Measurements from ENCODE around the gene PLCB4.

PLCB4 gene

DNA sequence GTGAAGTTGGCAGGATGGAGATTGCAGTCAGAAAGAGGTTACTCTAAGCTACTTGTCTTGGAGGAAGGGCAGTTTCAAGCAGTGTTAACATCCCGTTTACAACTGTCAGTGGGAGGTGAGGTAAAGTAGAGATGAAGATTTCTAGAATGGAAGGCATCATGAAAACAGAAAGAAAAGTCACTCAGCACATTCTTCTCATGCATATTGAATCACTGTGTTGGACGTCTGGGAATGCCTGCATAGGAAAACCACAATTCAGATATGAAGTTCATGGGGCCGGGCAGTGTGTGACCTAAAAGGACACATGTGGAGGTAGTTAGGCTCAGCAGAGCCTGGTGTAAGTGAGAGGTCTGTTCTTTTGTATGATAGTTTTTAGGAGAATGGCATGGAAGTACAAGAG is 372.0 kb downstream of the PLCB4 start:
- Histone ChIP-seq H3K4me3 (replicated peaks; ENCODE audit: insufficient read depth, low read length) (no peak overlapping the region), H3K27me3 (ENCODE audit: insufficient read depth, poor library complexity, severe bottlenecking) (no peaks in the 10 kb centered on the region), H3K27ac (replicated peaks) (no peak overlapping the region)
- DNase-seq (ENCODE audit: low read depth in 1 of 2, low spot score in 1 of 2), result no peak
- TF ChIP-seq POLR2AphosphoS5 (IDR thresholded peaks at IDR 0.05; ENCODE audit: low read depth) (no peak), GABPA (IDR thresholded peaks at IDR 0.05; ENCODE audit: low read depth) (no peak), SPI1 (IDR thresholded peaks at IDR 0.05; ENCODE audit: borderline replicate concordance, low read depth) (no peak)
- TF ChIP-seq, protein P1, sequence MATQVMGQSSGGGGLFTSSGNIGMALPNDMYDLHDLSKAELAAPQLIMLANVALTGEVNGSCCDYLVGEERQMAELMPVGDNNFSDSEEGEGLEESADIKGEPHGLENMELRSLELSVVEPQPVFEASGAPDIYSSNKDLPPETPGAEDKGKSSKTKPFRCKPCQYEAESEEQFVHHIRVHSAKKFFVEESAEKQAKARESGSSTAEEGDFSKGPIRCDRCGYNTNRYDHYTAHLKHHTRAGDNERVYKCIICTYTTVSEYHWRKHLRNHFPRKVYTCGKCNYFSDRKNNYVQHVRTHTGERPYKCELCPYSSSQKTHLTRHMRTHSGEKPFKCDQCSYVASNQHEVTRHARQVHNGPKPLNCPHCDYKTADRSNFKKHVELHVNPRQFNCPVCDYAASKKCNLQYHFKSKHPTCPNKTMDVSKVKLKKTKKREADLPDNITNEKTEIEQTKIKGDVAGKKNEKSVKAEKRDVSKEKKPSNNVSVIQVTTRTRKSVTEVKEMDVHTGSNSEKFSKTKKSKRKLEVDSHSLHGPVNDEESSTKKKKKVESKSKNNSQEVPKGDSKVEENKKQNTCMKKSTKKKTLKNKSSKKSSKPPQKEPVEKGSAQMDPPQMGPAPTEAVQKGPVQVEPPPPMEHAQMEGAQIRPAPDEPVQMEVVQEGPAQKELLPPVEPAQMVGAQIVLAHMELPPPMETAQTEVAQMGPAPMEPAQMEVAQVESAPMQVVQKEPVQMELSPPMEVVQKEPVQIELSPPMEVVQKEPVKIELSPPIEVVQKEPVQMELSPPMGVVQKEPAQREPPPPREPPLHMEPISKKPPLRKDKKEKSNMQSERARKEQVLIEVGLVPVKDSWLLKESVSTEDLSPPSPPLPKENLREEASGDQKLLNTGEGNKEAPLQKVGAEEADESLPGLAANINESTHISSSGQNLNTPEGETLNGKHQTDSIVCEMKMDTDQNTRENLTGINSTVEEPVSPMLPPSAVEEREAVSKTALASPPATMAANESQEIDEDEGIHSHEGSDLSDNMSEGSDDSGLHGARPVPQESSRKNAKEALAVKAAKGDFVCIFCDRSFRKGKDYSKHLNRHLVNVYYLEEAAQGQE (IDR thresholded peaks at IDR 0.05; ENCODE audit: insufficient replicate concordance, low read depth), result no peak
- TF ChIP-seq, protein P2, sequence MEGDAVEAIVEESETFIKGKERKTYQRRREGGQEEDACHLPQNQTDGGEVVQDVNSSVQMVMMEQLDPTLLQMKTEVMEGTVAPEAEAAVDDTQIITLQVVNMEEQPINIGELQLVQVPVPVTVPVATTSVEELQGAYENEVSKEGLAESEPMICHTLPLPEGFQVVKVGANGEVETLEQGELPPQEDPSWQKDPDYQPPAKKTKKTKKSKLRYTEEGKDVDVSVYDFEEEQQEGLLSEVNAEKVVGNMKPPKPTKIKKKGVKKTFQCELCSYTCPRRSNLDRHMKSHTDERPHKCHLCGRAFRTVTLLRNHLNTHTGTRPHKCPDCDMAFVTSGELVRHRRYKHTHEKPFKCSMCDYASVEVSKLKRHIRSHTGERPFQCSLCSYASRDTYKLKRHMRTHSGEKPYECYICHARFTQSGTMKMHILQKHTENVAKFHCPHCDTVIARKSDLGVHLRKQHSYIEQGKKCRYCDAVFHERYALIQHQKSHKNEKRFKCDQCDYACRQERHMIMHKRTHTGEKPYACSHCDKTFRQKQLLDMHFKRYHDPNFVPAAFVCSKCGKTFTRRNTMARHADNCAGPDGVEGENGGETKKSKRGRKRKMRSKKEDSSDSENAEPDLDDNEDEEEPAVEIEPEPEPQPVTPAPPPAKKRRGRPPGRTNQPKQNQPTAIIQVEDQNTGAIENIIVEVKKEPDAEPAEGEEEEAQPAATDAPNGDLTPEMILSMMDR (IDR thresholded peaks at IDR 0.05; ENCODE audit: insufficient read depth, low read length), result no peak

DNA sequence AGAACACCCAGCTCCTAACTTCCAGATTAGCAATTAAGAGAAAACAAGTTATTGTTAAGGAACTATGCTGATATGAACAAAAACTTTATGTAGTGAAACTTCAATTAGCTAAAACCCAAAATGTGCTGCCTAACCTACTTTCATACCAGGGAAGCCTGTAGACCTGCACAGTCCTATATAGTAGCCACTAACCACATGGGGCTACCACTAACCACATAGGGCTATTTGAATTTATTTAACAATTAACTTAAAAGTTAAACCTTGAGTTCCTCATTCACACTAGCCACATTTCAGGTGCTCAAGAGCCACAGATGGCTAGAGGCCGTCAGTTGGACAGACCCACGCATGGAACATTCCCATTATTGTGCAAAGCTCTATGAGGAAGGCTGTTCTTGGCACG is 373.1 kb downstream of the PLCB4 start:
- DNase-seq (ENCODE audit: low read depth in 1 of 2, low spot score in 1 of 2), result peak; percentile 18 to 89
- TF ChIP-seq GABPA (IDR thresholded peaks at IDR 0.05; ENCODE audit: low read depth), result no peak
- TF ChIP-seq SPI1 (IDR thresholded peaks at IDR 0.05; ENCODE audit: borderline replicate concordance, low read depth), result peak; percentile 83; the same call in 1 of the 2 replicates
- TF ChIP-seq, protein P1 (IDR thresholded peaks at IDR 0.05; ENCODE audit: insufficient replicate concordance, low read depth), result no peak
- peak; percentile 96 for TF ChIP-seq POLR2AphosphoS5 (IDR thresholded peaks at IDR 0.05; ENCODE audit: low read depth)
- TF ChIP-seq, protein P2 (IDR thresholded peaks at IDR 0.05; ENCODE audit: insufficient read depth, low read length), result no peak

DNA sequence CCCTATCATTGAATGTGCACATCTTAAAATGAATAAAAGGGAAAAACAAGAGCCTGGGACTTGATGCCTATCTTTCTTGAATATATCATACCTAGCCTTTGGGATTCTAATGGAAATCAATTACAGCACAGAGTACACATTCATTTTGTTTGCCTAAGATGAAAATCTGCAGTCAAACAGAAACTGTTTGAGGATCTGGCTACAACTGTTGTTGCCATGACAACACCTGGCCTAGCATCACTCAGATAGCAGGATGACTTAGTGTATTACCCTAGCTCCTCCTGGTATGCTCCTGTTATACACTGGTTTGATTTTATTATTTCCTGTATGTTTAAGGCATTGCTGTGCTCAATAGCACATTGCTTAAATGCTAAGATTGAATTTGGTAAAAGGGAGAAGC is 374.0 kb downstream of the PLCB4 start:
- no peak overlapping the region for H3K27ac ChIP-seq (replicated peaks)
- TF ChIP-seq SPI1 (IDR thresholded peaks at IDR 0.05; ENCODE audit: borderline replicate concordance, low read depth) (no peak), POLR2AphosphoS5 (IDR thresholded peaks at IDR 0.05; ENCODE audit: low read depth) (no peak), GABPA (IDR thresholded peaks at IDR 0.05; ENCODE audit: low read depth) (no peak)
- TF ChIP-seq, protein P2 (IDR thresholded peaks at IDR 0.05; ENCODE audit: insufficient read depth, low read length), result no peak
- TF ChIP-seq, protein P1 (IDR thresholded peaks at IDR 0.05; ENCODE audit: insufficient replicate concordance, low read depth), result no peak
- H3K27me3 ChIP-seq (ENCODE audit: insufficient read depth, poor library complexity, severe bottlenecking), result no peaks in the 10 kb centered on the region
- H3K4me3 ChIP-seq (replicated peaks; ENCODE audit: insufficient read depth, low read length), result no peak overlapping the region
- DNase-seq (ENCODE audit: low read depth in 1 of 2, low spot score in 1 of 2), result no peak

More for the DNA sequence above, 373.1 kb downstream of the PLCB4 start:
- Histone ChIP-seq H3K27ac (replicated peaks) (no peak overlapping the region), H3K27me3 (ENCODE audit: insufficient read depth, poor library complexity, severe bottlenecking) (no peaks in the 10 kb centered on the region), H3K4me3 (replicated peaks; ENCODE audit: insufficient read depth, low read length) (no peak overlapping the region)
